Fibroblast of mammary gland (primary cell): Measurements from ENCODE around the gene SLC25A25.
A peak's percentile ranks its signal among the peaks of the same experiment; 100 is the strongest.

Source experiments
- DNase-seq: peaks from one replicate; pipeline ENCODE4 v3.0.0-alpha.2; 2010; ENCODE audit warnings: low read depth
- H3K4me3 ChIP-seq: 2 replicates; pipeline ENCODE4 v1.5.1; 2011; ENCODE audit warnings: low read depth, mild to moderate bottlenecking, low read length, moderate library complexity; ENCODE audit not compliant: control insufficient read depth
- TF ChIP-seq, protein P1 (sequence below): conservative IDR thresholded peaks from 2 replicates; pipeline ENCODE4 v1.5.1; 2011; ENCODE audit warnings: low read depth, low read length, inconsistent platforms; ENCODE audit not compliant: control insufficient read depth, insufficient read depth

The SLC25A25 gene

DNA sequence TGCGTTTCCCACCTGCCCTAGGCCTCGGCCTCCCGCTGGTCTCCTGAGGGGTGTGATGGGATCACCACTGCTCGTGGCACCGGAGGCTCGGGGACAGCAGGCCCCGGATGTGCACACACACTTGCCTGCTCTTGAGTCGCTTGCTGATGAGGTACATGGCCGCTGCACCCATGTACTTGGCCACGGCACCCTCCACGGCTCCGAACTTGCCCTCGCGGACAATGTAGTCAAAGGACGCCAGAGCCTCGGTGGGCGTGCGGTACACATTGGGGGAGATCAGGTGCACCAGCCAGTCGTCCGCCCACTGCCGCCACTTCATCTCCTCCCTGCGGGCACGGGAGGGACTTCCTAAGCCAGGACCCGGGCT is 54.8 kb downstream of the SLC25A25 start:
- TF ChIP-seq, protein P1, sequence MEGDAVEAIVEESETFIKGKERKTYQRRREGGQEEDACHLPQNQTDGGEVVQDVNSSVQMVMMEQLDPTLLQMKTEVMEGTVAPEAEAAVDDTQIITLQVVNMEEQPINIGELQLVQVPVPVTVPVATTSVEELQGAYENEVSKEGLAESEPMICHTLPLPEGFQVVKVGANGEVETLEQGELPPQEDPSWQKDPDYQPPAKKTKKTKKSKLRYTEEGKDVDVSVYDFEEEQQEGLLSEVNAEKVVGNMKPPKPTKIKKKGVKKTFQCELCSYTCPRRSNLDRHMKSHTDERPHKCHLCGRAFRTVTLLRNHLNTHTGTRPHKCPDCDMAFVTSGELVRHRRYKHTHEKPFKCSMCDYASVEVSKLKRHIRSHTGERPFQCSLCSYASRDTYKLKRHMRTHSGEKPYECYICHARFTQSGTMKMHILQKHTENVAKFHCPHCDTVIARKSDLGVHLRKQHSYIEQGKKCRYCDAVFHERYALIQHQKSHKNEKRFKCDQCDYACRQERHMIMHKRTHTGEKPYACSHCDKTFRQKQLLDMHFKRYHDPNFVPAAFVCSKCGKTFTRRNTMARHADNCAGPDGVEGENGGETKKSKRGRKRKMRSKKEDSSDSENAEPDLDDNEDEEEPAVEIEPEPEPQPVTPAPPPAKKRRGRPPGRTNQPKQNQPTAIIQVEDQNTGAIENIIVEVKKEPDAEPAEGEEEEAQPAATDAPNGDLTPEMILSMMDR, result no peak
- no peak for DNase-seq
- no peak overlapping the region for H3K4me3 ChIP-seq

DNA sequence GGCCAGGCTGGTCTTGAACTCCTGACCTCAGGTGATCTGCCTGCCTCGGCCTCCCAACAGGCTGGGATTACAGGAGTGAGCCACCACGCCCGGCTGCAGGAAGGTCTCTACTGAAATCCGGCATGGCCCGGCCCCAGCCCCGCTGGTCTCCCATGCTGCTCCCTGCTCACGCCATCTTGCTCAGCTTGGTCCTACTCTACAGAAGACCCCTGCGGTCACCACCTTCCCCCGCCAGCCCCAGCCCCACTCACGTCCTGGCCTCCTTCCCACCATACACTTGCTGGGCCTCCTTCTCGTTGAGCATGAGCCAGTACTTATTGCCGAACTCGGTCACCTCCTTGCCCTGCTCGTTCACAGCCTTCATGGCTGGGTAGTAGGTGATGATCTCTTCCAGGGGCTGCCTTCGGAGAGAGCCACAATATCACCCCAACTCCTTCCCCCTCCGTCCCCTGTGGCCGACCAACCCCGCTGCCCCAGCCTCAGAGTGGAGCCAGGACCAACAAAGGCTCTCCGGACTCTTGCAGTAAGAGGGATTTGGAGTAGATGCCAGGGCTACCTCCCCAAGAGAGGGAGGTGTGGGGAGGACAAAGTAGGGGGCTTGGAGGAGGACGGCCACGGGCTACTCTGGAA is 55.5 kb downstream of the SLC25A25 start:
- no peak overlapping the region for H3K4me3 ChIP-seq
- TF ChIP-seq, protein P1, result no peak
- DNase-seq, result no peak

DNA sequence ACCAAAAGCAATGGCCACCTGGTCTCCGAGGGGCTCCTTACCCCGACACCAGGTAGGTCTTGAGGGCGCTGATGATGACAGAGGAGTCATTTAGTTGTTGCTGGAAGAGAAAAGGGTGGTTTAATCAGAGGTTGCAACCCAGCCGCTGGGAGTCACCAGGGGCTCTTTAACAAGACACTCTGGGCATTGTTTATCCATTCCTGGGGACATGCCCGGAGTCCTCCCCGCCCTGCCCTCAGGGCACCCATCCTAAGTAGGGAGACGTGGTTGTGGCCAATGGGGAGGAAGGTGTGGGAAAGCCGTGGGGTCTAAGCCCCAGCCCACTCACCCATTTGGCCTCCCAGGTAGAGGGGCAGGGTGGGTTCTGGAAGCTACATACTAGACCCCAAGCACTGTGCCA is 56.4 kb downstream of the SLC25A25 start:
- no peak for DNase-seq
- TF ChIP-seq, protein P1, result no peak
- no peak overlapping the region for H3K4me3 ChIP-seq

DNA sequence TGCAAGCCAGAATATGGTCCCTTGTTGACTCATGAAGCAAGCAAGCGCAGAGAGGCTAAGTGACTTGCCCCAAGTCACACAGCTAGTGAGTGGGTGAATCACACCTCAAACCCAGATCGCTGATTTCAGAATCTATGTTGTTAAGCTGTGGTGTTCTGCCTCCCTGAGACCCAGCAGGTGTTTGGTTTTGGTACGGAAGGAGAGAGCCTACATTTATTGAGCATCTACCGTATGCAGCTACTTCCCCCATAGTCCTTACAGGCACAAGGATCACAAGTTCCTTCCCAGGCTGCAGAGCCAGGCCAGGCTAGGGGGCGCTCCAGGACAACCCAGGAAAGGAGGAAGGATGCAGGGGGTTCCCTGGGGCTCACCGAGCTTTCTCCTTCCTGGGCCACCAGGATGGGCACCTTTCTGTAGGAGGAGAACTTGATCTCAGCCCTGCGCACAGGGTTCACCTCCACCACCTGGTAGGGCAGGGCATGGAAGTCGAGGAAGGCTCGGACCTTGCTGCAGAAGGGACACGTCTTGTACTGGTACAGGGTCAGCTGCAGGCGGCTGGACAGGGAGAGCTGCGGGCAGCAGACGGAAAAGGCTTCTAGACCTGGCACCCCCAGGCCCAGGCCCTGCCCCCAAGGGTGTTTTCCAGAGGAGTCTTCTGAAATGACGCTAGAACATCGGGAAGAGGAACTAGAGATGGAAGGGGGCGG is 57.0 kb downstream of the SLC25A25 start:
- TF ChIP-seq, protein P1, result peak; percentile 70
- H3K4me3 ChIP-seq, result no peak overlapping the region

DNA sequence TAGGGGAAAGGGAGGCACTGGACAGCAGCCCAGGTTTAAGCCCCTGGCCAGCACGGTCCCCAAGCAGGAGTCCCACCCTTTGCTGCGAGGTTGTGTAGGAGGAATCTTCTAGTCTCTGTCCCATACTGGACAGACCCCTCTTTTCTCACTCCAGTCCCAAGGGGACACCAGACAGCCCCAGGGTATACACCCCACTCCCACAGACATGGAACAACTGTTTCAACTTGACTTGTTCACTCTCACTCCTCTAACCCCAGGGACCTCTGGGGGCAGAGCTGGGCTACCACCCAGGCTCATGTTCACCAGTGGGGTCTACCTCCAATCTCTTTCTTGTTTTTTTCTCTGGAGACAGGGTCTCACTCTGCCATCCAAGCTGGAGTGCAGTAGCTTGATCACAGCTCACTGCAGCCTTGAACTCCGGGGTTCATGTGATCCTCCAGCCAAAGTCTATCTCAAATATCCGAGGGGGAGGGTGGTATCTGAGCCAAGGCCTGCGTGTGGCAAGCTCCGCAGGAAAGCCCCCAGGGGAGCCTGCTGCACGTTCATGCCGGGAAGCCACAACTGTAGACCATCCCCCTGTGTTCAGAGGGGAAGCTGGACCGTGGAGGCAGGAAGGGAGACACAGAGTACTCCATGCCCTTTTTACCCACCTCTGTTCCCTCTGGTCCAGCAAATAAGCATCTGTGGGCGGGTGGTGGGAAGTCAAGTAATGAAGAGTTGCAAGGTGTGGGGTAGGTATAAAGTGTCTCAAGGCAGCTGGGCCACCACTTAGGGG is 57.7 kb downstream of the SLC25A25 start:
- TF ChIP-seq, protein P1, result no peak
- no peak overlapping the region for H3K4me3 ChIP-seq
- DNase-seq, result no peak

More for the DNA sequence above, 57.0 kb downstream of the SLC25A25 start:
- DNase-seq, result peak; percentile 66

DNA sequence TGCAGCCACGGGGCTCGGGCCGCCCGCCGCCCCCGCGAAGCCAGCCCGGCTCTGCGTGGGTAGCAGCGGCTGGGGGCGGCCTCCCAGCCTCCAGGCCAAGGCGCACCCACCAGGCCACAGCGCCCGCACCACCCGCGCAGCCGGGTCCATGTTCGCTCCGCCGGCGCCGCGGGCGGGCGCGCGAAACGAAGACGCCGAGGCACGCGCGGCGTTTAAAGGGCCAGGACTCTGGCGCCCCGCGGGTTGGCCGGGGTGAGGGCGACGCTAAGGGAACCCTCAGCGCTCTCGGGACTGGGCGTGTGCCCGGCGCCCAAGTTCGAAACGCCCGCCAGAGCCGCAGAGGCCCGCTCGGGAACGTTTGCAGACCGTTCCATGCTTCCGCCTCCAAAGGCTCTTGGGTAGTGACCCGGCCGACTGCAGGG is 59.5 kb downstream of the SLC25A25 start, which contains the start of gene PTGES2:
TSS of gene PTGES2 (minus strand) at position 162 of the 422 bp plus-strand sequence. CDS start at position 150, 12 bp downstream.
- H3K4me3 ChIP-seq, result peak within 1 kb of the TSS; percentile 71
- DNase-seq, result peak; percentile 81
- TF ChIP-seq, protein P1, result no peak
